ENCODE results near the gene BBS9. TPM values are rescaled to one million over a fixed set of nuclear protein-coding genes. Genes with fewer than 3 reads are reported as not detected.
"Not testable (repeated sequence)": the region's sequence is repeated elsewhere in the genome, so short reads cannot be mapped to it uniquely, and the experiment has no call there.

Gene BBS9
- polyA plus RNA-seq (ENCODE audit: insufficient read length in 12 of 12) = 10 to 100 TPM in 10 of 12 donors, 1 to 10 TPM in 1, not detected in 1; 8.1 to 24.4 (median 19.3) TPM
- long read RNA-seq, donor 1, partial matches to known transcripts = 0 of 2 reads
- long read RNA-seq, donor 1, other reads (novel, unspliced or antisense) = 0 of 2 reads
- long read RNA-seq, donor 2, full-length matches to known transcripts = 2 of 24 reads
- long read RNA-seq, donor 2, partial matches to known transcripts = 0 of 24 reads
- long read RNA-seq, donor 2, other reads (novel, unspliced or antisense) = 22 of 24 reads
- long read RNA-seq, donor 3, partial matches to known transcripts = 0 of 9 reads
- long read RNA-seq, donor 3, other reads (novel, unspliced or antisense) = 9 of 9 reads
- long read RNA-seq, donor 4, partial matches to known transcripts = 7 of 23 reads
- long read RNA-seq, donor 4, other reads (novel, unspliced or antisense) = 16 of 23 reads
- long read RNA-seq, donor 5, partial matches to known transcripts = 13 of 55 reads
- long read RNA-seq, donor 5, other reads (novel, unspliced or antisense) = 41 of 55 reads
- long read RNA-seq, donor 6, partial matches to known transcripts = 0 of 7 reads
- long read RNA-seq, donor 6, other reads (novel, unspliced or antisense) = 6 of 7 reads
- long read RNA-seq, donor 7, partial matches to known transcripts = 0 of 7 reads
- long read RNA-seq, donor 7, other reads (novel, unspliced or antisense) = 7 of 7 reads
- long read RNA-seq, donor 8, full-length matches to known transcripts = 1 of 32 reads
- long read RNA-seq, donor 8, partial matches to known transcripts = 5 of 32 reads
- long read RNA-seq, donor 8, other reads (novel, unspliced or antisense) = 26 of 32 reads
- long read RNA-seq, donor 9, partial matches to known transcripts = 0 of 8 reads
- long read RNA-seq, donor 9, other reads (novel, unspliced or antisense) = 6 of 8 reads
- long read RNA-seq, donor 10, partial matches to known transcripts = 0 of 31 reads
- long read RNA-seq, donor 10, other reads (novel, unspliced or antisense) = 31 of 31 reads
- long read RNA-seq, donor 11, partial matches to known transcripts = 10 of 45 reads
- long read RNA-seq, donor 11, other reads (novel, unspliced or antisense) = 33 of 45 reads

DNA sequence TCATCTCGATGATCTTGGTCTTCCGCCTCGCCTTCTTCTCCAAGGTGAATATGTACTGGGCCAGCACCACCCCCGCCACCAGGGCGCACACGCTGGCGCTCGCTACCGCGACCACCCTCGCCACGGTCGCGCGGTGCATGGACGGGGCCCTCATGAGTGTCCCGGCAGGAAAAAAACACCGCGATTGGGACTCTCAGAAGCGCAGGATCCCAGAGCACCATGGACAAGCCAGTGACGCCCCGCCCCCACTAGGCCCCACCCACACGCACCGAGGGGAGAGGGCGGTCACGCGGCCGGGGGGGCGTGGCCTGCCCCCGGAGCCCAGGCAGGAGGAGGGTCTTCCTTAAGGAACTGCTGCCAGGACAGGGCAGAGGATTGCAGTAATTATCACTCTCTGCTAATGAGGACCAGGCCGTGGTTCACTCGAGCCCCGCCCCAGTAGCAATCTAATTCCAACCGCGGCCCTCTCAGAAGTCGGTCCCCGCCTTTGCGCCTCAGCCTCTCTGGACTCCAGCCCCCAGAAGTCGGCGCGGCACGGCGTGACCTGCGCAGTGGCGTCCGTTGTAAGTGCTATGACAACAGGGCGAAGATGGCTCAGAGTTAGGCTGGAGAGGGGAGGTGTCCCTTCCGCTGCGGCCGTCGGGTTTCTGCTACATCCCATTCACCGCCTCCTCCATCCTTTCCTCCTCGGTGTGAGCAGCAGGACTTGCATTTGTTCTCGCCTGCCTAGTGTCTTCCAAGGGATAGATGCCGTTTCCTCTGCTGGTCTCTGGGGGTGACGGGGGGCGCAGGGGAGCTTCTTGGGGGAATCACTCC is at the start of gene BBS9:
BBS9 (plus strand) TSS at position 575 of the 816 bp plus-strand sequence. CDS start 16,689 bp downstream, outside the sequence.
- DNase-seq = peak; percentile 95

DNA sequence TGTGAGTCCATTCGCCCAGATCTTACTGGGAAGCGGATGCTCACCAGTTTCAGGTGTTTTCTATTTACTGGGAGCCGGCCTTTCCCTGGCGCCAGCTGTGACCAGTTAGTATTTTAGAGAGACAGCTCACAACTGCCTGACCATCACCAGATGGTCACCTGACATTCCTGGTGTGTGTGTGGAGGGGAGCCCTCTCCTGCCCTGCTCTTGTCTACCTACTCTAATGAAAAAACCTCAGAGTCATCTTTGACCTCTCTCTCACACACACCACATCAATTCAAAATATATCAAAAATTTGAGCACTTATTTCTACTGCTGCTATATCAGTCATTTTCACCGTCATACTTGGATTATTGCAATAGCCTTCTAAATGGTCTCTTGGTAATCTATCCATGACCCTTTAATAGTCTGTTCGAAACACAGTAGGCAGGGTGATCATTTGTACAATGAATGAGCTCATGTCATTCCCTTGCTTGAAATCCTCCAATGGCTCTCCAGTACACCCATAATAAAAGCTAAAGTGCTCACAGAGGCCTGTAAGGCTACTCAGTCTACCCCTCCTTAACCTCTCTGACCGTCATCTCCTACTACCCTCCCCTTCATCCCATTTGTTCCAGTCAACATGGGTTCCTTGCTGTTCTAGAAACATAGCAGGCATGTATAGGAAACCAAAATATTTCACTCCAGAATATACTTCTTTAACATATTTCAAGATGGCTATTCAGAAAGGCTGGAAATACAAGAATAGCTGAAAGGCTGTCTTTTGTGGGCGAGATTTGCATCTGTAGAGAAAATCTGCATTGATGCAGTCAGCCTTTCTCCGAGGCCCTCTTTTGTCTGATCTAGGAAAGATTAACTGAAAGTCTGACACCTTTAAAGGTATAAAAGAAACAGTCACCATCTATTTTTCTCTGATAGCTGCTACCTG is 49.3 kb upstream of the BBS9 start:
- DNase-seq = no peak

DNA sequence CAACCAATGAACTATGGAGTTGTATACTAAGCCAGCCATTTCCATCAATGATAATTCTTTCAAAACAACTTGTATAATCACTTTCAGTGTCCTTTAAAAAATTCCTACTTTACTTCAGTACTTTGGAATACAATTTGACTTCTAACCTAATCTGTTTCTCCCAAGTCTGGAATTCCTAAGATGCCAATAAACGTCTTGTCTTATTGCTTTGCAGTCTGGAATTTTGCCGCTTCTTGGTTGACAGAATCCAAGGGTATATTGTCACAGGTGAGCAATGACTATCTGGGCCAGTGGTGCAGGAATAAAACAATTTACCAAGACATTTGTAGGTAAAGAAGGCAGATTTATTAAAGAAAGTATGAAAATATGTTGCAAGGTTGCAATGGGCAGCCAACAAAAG is 42.0 kb upstream of the BBS9 start:
- no peak for DNase-seq

DNA sequence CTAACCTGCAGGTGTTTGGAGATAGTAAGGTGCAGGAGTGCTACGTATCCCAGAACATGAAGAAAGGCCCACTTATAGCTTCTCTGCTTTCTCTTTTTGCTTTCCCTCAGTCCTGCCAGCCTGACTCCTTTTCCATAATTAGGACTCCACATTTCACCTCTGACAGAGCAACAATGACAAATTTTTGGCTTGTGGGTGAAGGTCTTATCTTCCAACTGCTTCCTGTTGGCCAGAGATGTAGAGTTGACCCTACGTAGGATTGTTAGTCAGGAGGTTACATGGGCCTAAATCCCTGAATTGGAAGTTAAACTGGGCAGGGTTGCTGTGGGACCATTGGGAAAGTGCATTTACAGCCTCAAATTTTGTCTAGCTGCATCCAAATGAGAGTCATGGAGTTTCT is 41.5 kb upstream of the BBS9 start:
- DNase-seq = no peak

DNA sequence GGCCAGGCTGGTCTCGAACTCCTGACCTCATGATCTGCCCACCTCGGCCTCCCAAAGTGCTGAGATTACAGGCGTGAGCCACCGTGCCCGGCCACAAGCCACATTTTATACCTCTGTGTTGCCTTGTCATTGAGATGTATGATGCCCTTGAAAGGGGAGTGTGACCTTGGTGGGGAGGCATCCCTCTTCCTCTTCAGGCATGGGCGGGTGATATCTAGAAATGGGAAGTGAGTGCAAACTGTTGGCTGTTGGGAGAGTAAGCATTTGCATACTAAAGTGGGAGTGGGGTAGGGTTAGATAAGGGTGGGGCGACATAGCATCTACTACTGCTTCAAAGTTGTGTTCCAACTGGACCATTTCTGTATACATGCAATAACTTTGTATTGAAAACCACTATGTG is 40.2 kb upstream of the BBS9 start:
- no peak for DNase-seq

DNA sequence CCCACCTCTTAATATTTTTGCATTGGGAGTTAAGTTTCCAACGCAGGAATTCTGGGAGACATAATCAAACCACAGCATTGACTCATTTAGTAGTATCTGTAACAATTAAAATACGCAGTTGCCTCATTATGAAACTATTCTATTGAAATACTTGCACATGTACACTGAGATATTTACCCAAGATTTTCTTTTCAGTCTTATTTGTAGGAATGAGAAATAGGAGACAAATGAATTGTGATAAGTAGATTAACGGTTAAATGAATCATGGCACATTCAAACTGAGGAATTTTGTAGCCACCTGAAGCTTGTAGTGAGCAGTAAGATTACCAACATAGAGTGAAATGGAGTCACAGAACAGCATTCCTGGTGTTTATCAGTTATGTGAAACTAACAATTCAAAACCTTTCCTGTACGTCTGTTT is 38.2 kb upstream of the BBS9 start:
- DNase-seq = no peak

DNA sequence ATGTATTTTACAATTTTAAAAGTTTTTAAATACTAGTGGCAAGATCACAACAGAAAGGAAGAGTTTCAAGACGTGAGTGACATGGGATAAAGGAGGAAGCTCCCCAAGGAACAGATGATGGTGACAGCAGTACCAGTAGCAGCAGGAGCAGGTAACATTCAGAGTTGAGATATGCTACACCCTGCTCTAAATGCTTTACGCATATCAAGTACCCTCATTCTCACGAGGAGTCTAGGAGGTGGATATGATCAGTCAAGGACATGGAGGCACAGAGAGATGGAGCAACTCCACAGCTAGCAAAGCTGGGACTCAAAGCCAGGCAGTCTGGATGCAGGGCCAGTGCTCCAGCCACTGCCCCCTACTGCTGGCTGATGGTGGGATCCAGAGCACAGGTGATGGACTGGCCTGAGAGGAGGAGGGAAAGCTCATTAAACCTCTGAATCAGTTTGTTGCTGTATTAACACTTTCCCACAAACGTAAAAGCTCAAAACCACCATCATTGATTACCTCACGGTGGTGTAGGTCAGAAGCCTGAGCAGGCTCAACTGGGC is 37.6 kb upstream of the BBS9 start:
- DNase-seq = no peak

DNA sequence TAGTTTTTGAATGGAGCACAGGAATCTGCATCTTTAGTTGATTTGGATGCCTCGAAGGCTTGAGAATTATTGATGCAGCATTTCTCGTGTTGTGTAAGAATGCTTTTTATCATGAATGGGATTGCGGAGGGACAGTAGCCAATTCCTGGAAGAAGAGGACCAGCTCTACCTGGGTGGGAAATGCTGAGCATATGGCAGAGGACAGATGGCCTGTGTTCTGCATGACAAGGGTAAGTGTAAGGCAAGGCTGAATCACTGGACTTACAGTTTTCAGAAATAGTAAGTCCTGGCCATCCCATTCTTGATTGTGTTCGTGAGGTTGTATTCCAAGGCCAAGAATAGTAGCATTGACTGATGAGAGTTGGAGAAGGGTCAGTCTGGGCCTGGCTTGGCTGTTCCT is 36.1 kb upstream of the BBS9 start:
- DNase-seq = no peak

DNA sequence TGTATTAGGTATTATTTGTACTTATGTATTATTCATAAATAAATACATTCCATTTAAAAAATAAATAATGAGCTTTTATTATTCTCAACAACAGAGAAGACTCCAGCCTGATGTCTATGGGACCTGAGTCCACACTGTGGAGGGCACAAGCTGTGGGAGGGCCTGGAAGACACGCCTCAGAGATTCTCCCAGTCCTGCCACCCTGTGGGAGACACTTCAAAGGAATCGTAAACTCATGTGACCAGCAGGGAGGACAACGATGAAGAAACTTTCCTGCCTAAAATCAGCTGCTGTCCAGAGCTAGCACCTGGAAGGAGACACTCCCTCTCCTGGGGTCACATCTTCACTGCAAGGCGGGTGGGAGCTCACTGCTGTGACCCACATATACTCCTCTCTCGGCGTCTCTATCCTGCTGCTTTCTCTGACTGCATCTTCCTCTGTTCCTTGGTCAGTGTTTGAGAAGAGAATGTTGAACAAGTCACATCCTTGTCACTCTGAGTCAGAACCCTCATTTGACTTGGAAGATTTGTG is 34.6 kb upstream of the BBS9 start:
- DNase-seq = not testable (repeated sequence)

DNA sequence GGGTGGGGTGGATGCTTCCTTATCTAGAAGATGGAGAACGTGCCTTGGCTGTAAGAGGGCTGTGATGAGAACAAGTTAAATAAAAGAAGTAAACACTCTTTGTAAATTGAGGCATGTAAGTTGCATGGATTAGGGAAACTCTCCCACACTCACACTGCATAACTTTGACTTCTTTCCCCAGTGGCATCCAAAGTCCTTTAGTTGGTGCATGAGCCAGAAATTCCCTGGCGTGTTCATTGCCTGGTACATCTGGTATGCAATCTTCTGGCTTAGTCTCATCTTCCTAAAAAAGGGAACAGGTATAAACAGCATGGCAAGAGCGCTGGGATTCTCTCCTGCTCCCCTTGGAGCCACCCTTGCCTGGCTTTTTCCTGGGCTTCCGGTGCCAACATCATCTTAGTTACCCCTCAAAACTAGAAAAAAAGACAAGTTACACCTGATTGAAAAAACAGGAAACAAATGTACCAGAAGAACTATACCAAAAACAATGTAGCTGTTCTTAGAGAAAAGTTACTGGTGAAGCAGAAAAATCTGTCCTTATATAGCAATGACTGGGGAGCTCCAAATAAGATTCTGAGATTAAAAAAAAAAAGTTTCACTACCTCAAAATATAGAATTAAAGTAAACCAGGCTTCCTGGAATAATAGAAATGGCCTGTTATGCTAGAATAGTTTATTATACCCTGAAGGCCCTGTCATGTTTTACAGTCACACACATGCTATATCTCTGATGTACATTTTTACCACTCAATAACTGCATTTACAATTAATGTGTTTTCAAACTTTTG is 30.0 kb upstream of the BBS9 start:
- no peak for DNase-seq

DNA sequence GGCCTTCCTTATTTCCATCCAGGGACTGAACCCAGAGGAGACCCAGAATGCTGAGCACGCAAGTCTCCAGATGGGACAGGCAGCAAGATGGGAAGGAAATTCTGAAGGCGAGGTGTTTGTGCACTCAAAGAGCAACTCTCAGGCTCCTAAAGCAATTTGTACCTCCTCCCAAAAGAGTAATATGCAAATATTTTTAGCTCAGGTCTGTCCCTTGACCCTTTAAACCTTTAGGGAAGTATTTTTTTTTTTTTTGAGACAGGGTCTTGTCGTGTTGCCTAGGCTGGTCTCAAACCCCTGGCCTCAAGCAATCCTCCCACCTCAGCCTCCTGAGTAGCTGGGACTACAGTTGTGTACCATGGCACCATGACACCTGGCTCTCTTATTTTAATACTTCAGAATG is 28.6 kb upstream of the BBS9 start:
- DNase-seq = no peak

DNA sequence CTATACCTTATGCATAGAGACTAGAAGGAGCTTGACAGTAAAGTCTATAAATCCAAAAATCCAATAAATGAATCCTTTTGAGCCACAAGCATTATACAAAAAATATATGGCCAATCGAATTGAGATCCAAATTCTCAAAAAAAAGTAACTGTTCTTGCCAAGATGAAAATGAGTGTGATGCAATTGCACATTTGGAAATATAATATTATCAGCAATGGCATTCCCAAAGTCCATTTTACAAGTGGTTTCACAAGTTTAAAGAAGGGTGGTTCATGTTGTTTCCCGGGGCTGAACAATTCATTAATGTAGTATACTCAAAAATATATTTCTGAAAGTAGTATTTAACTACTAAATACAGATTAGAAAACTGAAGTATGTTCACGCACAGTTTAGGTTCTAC is 27.5 kb upstream of the BBS9 start:
- DNase-seq = no peak

DNA sequence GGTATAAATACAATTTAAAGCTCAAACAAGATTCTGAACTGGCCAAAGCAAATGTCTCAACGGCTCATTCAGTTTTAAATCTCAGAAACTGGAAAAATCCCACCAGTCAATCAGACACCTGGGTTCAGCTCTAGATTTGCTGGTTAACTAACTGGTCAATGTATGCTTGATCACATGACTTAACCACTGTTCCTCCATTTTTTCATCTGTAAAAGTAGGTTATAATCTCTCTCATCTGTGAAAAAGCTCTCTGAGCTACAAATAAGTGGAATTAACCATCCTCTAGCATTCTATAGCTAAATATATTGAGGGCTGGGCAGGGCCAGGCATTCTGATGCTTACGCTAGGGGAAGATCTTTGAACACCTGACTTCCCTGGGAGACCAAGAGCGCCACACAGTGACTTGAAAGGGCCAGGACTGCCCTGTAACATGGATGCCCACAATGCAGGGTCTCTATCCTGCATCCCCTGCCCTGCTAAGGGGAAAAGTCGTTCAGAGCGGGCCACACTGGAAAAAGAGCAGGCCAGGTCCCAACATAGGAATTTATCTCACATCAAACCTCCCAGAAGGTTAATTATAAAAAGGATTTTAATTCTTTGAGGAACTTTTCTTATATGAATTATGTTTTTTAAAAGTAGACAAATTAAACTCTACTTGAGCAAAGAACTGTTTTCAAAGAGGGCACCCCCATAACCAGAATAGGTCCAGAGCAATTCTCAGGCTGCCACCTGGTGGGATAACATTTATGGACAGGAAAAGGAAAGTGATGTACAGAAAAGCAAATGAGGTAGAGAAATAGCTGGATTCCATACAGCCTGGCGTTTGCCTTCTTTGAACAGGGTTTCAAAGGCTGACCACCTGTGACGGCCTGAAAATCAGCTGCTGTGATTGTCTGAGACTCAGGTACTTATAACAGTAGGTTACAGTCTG is 22.0 kb upstream of the BBS9 start:
- peak; percentile 34 for DNase-seq

DNA sequence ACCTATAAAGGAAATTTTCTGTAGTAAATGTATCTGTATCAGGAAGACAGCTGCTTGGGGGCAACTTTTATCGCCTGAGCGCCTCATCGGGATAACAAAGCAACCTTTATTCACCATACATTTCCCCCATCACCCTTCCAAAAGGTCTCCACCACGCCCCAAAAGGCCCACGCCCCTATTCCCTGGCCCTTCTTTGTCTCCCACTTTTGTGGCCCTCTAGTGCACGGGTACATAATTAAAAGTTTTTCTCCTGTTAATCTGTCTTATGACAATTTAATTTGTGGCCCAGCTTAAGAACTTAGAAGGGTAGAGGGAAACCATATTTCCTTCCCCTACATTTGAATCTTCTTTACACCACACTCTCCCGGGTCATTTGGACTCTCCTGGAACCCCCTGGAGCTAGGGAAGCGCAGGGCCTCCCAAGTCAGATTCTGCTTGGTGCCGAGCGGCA is 20.8 kb upstream of the BBS9 start:
- no peak for DNase-seq

DNA sequence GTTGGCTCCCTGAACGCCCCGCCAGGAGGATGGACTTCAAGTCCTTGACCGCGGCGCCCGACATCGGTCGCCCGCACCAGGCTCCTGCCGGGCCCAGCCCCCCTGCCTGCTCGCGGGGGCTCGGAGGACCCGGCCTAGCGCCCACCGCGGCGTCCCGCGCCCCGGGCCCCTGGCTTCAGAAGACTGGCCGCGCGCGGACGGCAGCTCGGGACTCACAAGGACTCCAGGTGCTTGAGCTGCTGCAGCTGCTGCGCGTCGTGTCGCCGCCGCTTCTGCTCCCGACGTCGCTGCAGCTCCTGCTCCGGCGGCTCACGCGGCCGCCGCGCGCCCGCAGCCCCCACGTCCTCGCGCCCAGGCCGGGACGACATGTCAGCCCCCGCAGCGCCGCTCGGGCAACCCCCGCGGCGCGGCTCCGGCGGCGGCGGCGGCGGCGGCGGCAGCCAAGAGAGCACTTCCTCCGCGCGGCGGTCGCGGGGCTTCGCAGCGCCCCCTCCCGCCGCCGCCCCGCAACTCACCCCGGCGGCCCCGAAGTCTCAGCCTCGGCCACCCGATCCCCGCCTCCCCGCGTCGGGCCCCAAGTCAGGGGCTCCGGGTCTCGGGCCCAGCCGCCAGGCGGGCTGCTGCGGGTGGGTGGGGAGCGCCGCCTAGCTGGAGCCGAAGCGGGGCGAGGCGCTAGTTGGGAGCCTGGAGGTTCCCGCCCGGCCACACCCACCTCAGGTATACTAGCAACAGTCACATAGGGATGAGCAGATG is 20.2 kb upstream of the BBS9 start, which contains the start of gene RP9:
RP9 (minus strand) TSS at position 400 of the 753 bp plus-strand sequence; CDS start at position 368, 32 bp downstream.
- peak; percentile 52 for DNase-seq

DNA sequence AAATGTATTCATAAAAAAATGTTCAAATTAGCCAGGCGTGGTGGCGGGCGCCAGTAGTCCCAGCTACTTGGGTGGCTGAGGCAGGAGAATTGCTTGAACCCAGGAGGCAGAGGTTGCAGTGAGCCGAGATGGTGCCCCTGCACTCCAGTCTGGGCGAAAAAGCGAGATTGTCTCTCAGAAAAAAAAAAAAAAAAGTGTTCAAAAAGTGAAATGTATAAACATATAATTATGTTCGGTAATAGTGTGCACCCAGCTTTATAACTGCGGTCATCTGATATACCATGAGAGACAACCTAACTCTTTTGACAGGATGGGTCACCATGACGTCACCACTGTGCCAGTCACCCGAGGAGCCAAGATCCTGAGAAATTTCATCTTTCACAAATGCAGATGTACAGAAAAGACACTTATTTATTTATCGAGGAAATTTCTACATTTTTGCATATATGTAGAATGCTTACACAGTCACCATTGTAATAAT is 19.6 kb upstream of the BBS9 start:
- no peak for DNase-seq

DNA sequence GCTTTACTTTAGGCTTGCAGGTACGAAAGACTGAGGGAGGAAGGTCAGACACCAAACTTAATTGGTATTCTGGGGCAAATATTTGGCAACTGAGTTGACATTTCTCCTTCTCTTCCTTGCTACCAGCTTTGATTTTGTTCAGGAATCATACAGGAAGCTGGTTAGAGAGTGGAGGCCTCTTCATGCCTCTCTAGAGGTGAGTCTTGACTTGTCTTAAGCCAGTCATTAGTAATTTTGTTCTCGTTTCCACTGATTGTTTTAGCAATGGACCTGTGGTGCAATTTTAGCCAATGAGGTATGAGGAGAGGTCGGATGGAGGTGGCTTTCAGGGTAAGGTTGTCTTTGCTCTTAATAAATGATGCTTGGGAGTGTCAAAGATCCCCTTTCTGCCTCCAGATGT is 17.8 kb upstream of the BBS9 start:
- no peak for DNase-seq

Data from muscle of arm (tissue), 14 donors.